Measurements from ENCODE around the gene FRAS1.

Gene FRAS1

GRCh38 chr4:78059524-78059889, 2.4 kb downstream of the FRAS1 start:
- H3K4me1 ChIP-seq (ENCODE audit: insufficient read depth, low read length): peaks cover 24% of the 10 kb centered on the region
- 1% methylated on average over 7 of the region's 7 CpGs for WGBS
- H3K4me3 ChIP-seq (ENCODE audit: low read length): peak overlapping the region; percentile 88
- no peaks in the 10 kb centered on the region for H3K36me3 ChIP-seq (ENCODE audit: insufficient read depth, low read length)
- H3K9ac ChIP-seq (ENCODE audit: low read depth, low read length): peak overlapping the region; percentile 78
- no peaks in the 10 kb centered on the region for H3K9me3 ChIP-seq (ENCODE audit: insufficient read depth, low read depth, low read length)
- H3K27me3 ChIP-seq (ENCODE audit: insufficient read depth, low read length): no peaks in the 10 kb centered on the region
- H3K27ac ChIP-seq (ENCODE audit: low read depth, low read length): peak overlapping the region; percentile 67; the same call in 1 of the 2 replicates

DNA sequence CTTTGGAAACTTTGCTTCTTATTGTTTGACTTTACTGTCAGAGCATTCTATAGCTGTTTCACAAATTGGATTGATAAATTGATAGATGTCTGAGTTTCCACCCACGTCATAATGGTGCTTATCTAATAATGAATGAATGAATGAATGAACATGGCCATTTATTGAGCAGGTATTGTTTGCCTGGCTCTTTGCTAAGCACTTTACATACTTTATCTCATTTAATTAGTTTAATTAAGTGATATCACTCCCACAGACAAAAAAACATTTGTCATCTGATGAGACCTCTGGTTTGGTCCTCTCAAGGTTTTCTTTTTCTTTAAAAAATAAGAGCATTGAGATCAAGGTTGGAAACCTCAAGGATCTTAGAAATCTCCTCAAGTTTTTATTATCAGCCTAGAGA, 2.8 kb downstream of the FRAS1 start:
- WGBS: 77% methylated on average over 1 of the region's 1 CpG
- Histone ChIP-seq H3K27ac (ENCODE audit: low read depth, low read length) (no peak overlapping the region), H3K9me3 (ENCODE audit: insufficient read depth, low read depth, low read length) (no peaks in the 10 kb centered on the region), H3K4me3 (ENCODE audit: low read length) (peak overlapping the region; percentile 88), H3K36me3 (ENCODE audit: insufficient read depth, low read length) (no peaks in the 10 kb centered on the region), H3K9ac (ENCODE audit: low read depth, low read length) (no peak overlapping the region), H3K27me3 (ENCODE audit: insufficient read depth, low read length) (no peaks in the 10 kb centered on the region), H3K4me1 (ENCODE audit: insufficient read depth, low read length) (peaks cover 24% of the 10 kb centered on the region)

GRCh38 chr4:78061939-78062570, 4.9 kb downstream of the FRAS1 start:
- Histone ChIP-seq H3K9me3 (ENCODE audit: insufficient read depth, low read depth, low read length) (no peaks in the 10 kb centered on the region), H3K9ac (ENCODE audit: low read depth, low read length) (no peak overlapping the region), H3K27ac (ENCODE audit: low read depth, low read length) (no peak overlapping the region), H3K36me3 (ENCODE audit: insufficient read depth, low read length) (peaks cover 9% of the 10 kb centered on the region), H3K27me3 (ENCODE audit: insufficient read depth, low read length) (no peaks in the 10 kb centered on the region), H3K4me1 (ENCODE audit: insufficient read depth, low read length) (peaks cover 38% of the 10 kb centered on the region), H3K4me3 (ENCODE audit: low read length) (no peak overlapping the region)
- 100% methylated on average over 2 of the region's 2 CpGs for WGBS

- H3K27me3 ChIP-seq (ENCODE audit: insufficient read depth, low read length): no peaks in the 10 kb centered on the region
- H3K27ac ChIP-seq (ENCODE audit: low read depth, low read length): peak overlapping the region; percentile 70
- H3K36me3 ChIP-seq (ENCODE audit: insufficient read depth, low read length): peaks cover 21% of the 10 kb centered on the region
- H3K4me1 ChIP-seq (ENCODE audit: insufficient read depth, low read length): peaks cover 32% of the 10 kb centered on the region
- no peak overlapping the region for H3K4me3 ChIP-seq (ENCODE audit: low read length)
- WGBS: 20% methylated on average over 1 of the region's 4 CpGs
- no peaks in the 10 kb centered on the region for H3K9me3 ChIP-seq (ENCODE audit: insufficient read depth, low read depth, low read length)
- H3K9ac ChIP-seq (ENCODE audit: low read depth, low read length): no peak overlapping the region; the same call in 1 of the 2 replicates
These were observed 8.5 kb downstream of the FRAS1 start for GRCh38 chr4:78065508-78066192.

GRCh38 chr4:78068481-78068880, 11.4 kb downstream of the FRAS1 start:
- Histone ChIP-seq H3K9ac (ENCODE audit: low read depth, low read length) (no peak overlapping the region), H3K4me3 (ENCODE audit: low read length) (no peak overlapping the region), H3K36me3 (ENCODE audit: insufficient read depth, low read length) (peaks cover 31% of the 10 kb centered on the region), H3K9me3 (ENCODE audit: insufficient read depth, low read depth, low read length) (no peaks in the 10 kb centered on the region), H3K27me3 (ENCODE audit: insufficient read depth, low read length) (no peaks in the 10 kb centered on the region), H3K4me1 (ENCODE audit: insufficient read depth, low read length) (peaks cover 32% of the 10 kb centered on the region), H3K27ac (ENCODE audit: low read depth, low read length) (no peak overlapping the region)
- 57% methylated on average over 1 of the region's 1 CpG for WGBS

DNA sequence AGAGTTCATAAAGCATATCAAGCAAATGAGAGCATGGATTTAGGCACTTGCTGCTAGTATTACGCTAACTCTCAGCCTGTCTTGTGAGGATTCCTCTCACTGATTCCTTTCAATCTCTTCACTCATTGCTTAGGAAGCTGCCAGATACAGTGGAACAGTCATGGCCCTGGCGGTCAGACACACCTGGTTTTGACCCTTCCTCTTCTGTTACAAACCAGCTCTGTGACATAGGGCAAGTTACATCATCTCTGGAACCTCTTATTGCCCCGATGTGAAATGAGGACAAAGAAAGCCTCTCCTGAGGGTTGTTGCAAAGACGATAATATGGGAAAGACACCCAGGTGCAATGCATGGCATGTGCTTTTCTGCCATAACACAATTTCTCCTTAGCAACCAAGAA, 12.2 kb downstream of the FRAS1 start:
- Histone ChIP-seq H3K36me3 (ENCODE audit: insufficient read depth, low read length) (peaks cover 31% of the 10 kb centered on the region), H3K4me3 (ENCODE audit: low read length) (no peak overlapping the region), H3K27ac (ENCODE audit: low read depth, low read length) (no peak overlapping the region), H3K27me3 (ENCODE audit: insufficient read depth, low read length) (no peaks in the 10 kb centered on the region), H3K9me3 (ENCODE audit: insufficient read depth, low read depth, low read length) (no peaks in the 10 kb centered on the region), H3K4me1 (ENCODE audit: insufficient read depth, low read length) (peaks cover 32% of the 10 kb centered on the region), H3K9ac (ENCODE audit: low read depth, low read length) (no peak overlapping the region)
- 91% methylated on average over 4 of the region's 4 CpGs for WGBS

DNA sequence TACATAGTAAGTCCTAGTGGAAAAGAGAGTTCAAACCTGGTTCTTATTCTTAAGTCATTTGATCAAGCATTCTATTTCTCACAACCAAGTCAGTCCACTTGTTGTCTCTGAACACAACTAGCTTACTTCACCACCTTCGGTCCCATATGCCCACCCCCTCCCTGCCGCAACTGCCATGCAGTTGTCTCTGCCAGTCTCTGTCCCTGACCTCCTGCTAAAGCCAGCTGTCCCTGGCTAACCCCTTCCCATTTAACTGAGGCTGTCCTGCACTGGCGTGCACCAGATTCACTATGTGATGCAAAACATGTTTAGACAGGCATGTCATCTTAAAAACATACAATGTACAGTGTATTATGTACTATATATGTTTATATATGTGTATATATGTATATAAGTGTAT, 12.7 kb downstream of the FRAS1 start:
- no peak overlapping the region for H3K27ac ChIP-seq (ENCODE audit: low read depth, low read length)
- WGBS: 90% methylated on average over 3 of the region's 3 CpGs

GRCh38 chr4:78070731-78071282, 13.7 kb downstream of the FRAS1 start:
- H3K9ac ChIP-seq (ENCODE audit: low read depth, low read length): no peak overlapping the region
- no peaks in the 10 kb centered on the region for H3K9me3 ChIP-seq (ENCODE audit: insufficient read depth, low read depth, low read length)
- H3K36me3 ChIP-seq (ENCODE audit: insufficient read depth, low read length): peaks cover 31% of the 10 kb centered on the region
- H3K27ac ChIP-seq (ENCODE audit: low read depth, low read length): no peak overlapping the region
- H3K27me3 ChIP-seq (ENCODE audit: insufficient read depth, low read length): no peaks in the 10 kb centered on the region
- peaks cover 39% of the 10 kb centered on the region for H3K4me1 ChIP-seq (ENCODE audit: insufficient read depth, low read length)
- no peak overlapping the region for H3K4me3 ChIP-seq (ENCODE audit: low read length)
- WGBS: 95% methylated on average over 2 of the region's 2 CpGs

More for the DNA sequence above, 12.7 kb downstream of the FRAS1 start:
- H3K27me3 ChIP-seq (ENCODE audit: insufficient read depth, low read length): no peaks in the 10 kb centered on the region
- peaks cover 37% of the 10 kb centered on the region for H3K4me1 ChIP-seq (ENCODE audit: insufficient read depth, low read length)
- no peak overlapping the region for H3K9ac ChIP-seq (ENCODE audit: low read depth, low read length)
- no peaks in the 10 kb centered on the region for H3K9me3 ChIP-seq (ENCODE audit: insufficient read depth, low read depth, low read length)
- H3K4me3 ChIP-seq (ENCODE audit: low read length): no peak overlapping the region
- H3K36me3 ChIP-seq (ENCODE audit: insufficient read depth, low read length): peaks cover 31% of the 10 kb centered on the region

DNA sequence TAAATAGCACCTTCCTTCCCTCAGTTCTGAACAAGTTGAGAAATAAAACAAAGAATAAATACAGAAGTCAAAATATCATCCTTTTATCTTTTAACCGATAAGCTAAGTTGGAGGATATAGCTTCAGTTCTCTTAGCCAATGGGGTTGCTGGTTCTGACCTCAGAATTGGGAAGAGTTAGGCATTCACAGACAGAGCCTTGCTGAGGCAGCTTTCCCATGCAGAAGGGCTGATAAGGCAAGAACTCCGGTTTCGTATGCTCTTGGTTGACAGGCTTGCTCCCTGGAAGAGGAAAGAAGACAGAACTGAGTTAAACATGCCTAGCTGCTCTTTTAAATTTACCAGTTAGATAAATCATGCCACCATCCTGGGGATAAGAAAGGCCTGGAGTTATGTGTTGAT, 17.6 kb downstream of the FRAS1 start:
- no peaks in the 10 kb centered on the region for H3K27me3 ChIP-seq (ENCODE audit: insufficient read depth, low read length)
- 88% methylated on average over 3 of the region's 3 CpGs for WGBS
- H3K36me3 ChIP-seq (ENCODE audit: insufficient read depth, low read length): peaks cover 13% of the 10 kb centered on the region
- peaks cover 29% of the 10 kb centered on the region for H3K4me1 ChIP-seq (ENCODE audit: insufficient read depth, low read length)
- no peak overlapping the region for H3K9ac ChIP-seq (ENCODE audit: low read depth, low read length)
- no peak overlapping the region for H3K4me3 ChIP-seq (ENCODE audit: low read length)
- H3K27ac ChIP-seq (ENCODE audit: low read depth, low read length): no peak overlapping the region
- H3K9me3 ChIP-seq (ENCODE audit: insufficient read depth, low read depth, low read length): no peaks in the 10 kb centered on the region

DNA sequence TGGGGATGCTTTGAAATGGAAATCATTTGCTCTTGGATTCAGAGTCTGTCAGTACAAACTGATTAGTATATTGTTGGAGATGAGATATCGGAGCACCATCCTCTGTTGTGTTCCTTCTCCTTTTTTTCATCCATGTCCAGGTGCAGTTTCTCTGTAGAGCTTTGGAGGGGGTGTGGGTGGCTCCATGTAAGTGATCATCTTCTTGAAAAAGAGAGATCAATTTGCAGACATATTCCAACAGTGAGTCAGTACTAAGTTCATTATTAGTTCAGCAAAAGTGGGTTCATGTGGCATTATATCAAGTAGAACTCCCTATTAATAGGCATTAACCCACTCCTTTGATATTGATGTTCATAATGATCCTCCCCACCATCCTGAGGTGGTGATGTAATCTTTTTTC, 18.9 kb downstream of the FRAS1 start:
- H3K27ac ChIP-seq (ENCODE audit: low read depth, low read length): no peak overlapping the region
- no peak overlapping the region for H3K9ac ChIP-seq (ENCODE audit: low read depth, low read length)
- 64% methylated on average over 1 of the region's 1 CpG for WGBS
- H3K27me3 ChIP-seq (ENCODE audit: insufficient read depth, low read length): no peaks in the 10 kb centered on the region
- no peak overlapping the region for H3K4me3 ChIP-seq (ENCODE audit: low read length)
- H3K9me3 ChIP-seq (ENCODE audit: insufficient read depth, low read depth, low read length): no peaks in the 10 kb centered on the region
- H3K36me3 ChIP-seq (ENCODE audit: insufficient read depth, low read length): peaks cover 7% of the 10 kb centered on the region
- peaks cover 33% of the 10 kb centered on the region for H3K4me1 ChIP-seq (ENCODE audit: insufficient read depth, low read length)

GRCh38 chr4:78078101-78078500, 21.0 kb downstream of the FRAS1 start:
- Histone ChIP-seq H3K4me3 (ENCODE audit: low read length) (no peak overlapping the region), H3K27me3 (ENCODE audit: insufficient read depth, low read length) (no peaks in the 10 kb centered on the region)
- WGBS: 100% methylated on average over 1 of the region's 1 CpG

More at GRCh38 chr4:78078101-78078500, 21.0 kb downstream of the FRAS1 start:
- Histone ChIP-seq H3K4me1 (ENCODE audit: insufficient read depth, low read length) (peaks cover 24% of the 10 kb centered on the region), H3K9me3 (ENCODE audit: insufficient read depth, low read depth, low read length) (no peaks in the 10 kb centered on the region), H3K27ac (ENCODE audit: low read depth, low read length) (no peak overlapping the region), H3K9ac (ENCODE audit: low read depth, low read length) (no peak overlapping the region), H3K36me3 (ENCODE audit: insufficient read depth, low read length) (no peaks in the 10 kb centered on the region; the same call in none of the 2 replicates)

All from HUES64 (cell line).